AG08396 (cell line): ENCODE results near the gene NRSN2.
"Not testable (repeated sequence)": the region's sequence is repeated elsewhere in the genome, so short reads cannot be mapped to it uniquely, and the experiment has no call there.

Experiments used
- DNase-seq: peaks from one replicate; pipeline ENCODE4 v3.0.0; 2012; ENCODE audit warnings: low spot score, mixed read lengths

NRSN2 gene

GRCh38 chr20:375265-375889, 28.5 kb downstream of the NRSN2 start:
- DNase-seq = no peak

GRCh38 chr20:376089-376488, 29.2 kb downstream of the NRSN2 start:
- DNase-seq = no peak

- DNase-seq = no peak
Observed at GRCh38 chr20:376750-377149, 29.8 kb downstream of the NRSN2 start.

- DNase-seq = not testable (repeated sequence)
Observed at GRCh38 chr20:377578-377977, 30.7 kb downstream of the NRSN2 start.

- DNase-seq = no peak
Observed at GRCh38 chr20:378961-379336, 32.0 kb downstream of the NRSN2 start.

- DNase-seq = peak; percentile 78
Observed at GRCh38 chr20:380763-381580, 34.1 kb downstream of the NRSN2 start.

GRCh38 chr20:381581-382290, 34.8 kb downstream of the NRSN2 start:
- peak; percentile 88 for DNase-seq

GRCh38 chr20:382291-383115, 35.6 kb downstream of the NRSN2 start:
- no peak for DNase-seq

- DNase-seq = no peak
Observed at GRCh38 chr20:383889-384288, 37.0 kb downstream of the NRSN2 start.

- no peak for DNase-seq
Observed at GRCh38 chr20:384723-385122, 37.8 kb downstream of the NRSN2 start.

- no peak for DNase-seq
Observed at GRCh38 chr20:385448-385847, 38.5 kb downstream of the NRSN2 start.

GRCh38 chr20:386634-387033, 39.7 kb downstream of the NRSN2 start:
- DNase-seq = not testable (repeated sequence)

- no peak for DNase-seq
Observed at GRCh38 chr20:387520-387919, 40.6 kb downstream of the NRSN2 start.

GRCh38 chr20:388034-388994, 41.4 kb downstream of the NRSN2 start:
- no peak for DNase-seq

- no peak for DNase-seq
Observed at GRCh38 chr20:389220-389619, 42.3 kb downstream of the NRSN2 start.

- DNase-seq = no peak
Observed at GRCh38 chr20:391041-391711, 44.3 kb downstream of the NRSN2 start.

GRCh38 chr20:393296-393695, 46.4 kb downstream of the NRSN2 start:
- DNase-seq = not testable (repeated sequence)

- no peak for DNase-seq
Observed at GRCh38 chr20:396252-396618, 49.3 kb downstream of the NRSN2 start.

GRCh38 chr20:396619-397431, 49.9 kb downstream of the NRSN2 start:
- DNase-seq = no peak
